GM19467 (cell line): ENCODE measurements around the gene NVL.

Experiments
- ATAC-seq: cut with Tn5 transposase; IDR thresholded peaks from one replicate; pipeline ENCODE4 v1.9.1; 2021; ENCODE audit warnings: mild to moderate bottlenecking, moderate library complexity; ENCODE audit not compliant: unreplicated experiment

The NVL gene

DNA sequence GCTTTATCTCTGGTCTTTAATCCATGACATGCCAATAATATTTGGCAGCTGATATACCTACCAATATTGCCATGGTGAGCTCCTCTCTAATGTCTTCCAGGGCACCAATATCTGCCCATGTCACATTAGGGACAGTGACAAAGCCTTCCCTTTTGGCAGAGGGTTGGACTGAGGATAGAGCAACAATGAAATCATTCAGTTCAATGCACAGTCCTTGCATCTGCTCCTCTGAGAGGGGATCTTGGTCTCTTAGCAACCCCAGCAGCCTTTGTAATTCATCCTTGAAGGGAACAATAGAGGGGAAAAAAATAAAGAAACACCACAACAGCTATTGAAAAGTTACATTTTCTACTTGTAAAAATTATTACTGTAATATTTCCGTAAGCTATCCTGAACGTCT, 42.3 kb downstream of the NVL start:
- no peak for ATAC-seq

DNA sequence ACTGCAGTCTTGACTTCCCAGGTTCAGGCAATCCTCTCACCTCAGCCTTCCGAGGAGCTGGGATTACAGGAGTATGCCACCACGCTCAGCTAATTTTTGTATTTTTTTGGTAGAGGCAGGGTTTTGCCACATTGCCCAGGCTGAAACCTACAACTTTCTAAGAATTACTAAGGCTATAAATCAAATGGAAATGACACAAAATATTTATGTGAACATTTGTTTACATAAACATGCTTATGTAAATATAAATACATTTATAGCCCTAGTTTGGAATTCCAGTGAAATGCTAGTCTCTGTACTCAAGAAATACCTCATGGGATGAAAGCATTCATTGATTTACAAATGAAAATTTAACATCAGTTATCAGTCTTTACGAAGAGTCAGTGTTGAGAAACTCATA, 47.8 kb downstream of the NVL start:
- ATAC-seq, result no peak

GRCh38 chr1:224276771-224277487, 53.0 kb downstream of the NVL start:
- ATAC-seq, result no peak

GRCh38 chr1:224274970-224275626, 54.9 kb downstream of the NVL start:
- ATAC-seq, result no peak

- no peak for ATAC-seq
These were observed 56.3 kb downstream of the NVL start for GRCh38 chr1:224273641-224274040.

- ATAC-seq, result no peak
These were observed 58.9 kb downstream of the NVL start for GRCh38 chr1:224271106-224271505.

DNA sequence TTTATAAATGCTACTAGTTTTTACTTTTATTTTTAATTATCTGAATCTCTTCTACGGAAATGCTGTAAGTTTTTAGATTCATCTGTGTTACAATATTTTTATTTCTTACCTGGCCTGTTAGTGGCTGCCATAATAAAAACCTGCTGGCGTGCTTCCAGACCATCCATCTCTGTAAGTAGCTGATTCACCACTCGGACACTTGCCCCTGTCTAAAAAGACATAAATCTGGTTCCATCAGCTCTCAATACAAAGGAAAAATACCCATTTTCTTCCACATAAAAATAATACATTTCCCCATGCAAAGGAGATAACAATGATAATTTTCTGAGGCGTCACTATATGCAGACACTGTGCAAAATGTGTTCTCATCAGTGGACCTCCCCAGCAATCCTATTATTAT, 62.0 kb downstream of the NVL start:
- no peak for ATAC-seq

DNA sequence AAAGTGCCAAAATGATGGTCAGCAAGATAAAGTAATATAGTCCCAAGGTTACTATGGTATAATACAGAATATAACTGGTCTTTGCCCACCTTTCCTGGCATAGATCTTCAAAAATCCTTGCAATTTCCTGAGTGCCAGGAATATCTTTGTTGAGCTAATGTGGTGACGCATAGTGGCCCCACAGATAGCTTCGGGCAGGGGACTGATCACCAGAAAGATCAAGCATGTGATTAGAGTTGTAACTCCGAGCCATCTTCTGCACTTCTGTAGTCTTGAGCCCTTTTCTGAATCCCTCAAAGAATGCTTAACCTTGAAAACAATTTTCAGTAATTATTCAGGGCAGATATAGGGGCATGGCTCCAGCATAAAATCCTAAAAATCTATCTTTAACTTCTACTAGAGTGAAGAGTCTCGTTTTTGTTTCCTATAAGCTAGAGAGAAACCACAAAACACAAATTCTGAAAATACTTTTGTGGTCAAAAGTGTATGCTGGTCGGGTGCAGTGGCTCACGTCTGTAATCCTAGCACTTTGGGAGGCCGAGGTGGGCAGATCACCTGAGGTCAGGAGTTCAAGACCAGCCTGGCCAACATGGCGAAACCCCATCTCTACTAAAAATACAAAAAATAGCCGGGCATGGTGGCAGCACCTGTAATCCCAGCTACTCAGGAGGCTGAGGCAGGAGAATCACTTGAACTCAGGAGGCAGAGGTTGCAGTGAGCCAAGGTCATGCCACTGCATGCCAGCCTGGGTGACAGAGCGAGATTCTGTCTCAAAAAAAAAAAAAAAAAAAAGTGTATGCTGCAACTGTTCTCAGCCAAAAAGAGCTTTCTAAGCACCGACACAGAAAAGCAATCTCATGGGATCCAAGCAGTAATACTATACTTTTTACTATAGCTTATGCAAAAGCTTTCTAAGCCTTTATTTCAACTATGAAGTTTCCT, 62.8 kb downstream of the NVL start:
- no peak for ATAC-seq

DNA sequence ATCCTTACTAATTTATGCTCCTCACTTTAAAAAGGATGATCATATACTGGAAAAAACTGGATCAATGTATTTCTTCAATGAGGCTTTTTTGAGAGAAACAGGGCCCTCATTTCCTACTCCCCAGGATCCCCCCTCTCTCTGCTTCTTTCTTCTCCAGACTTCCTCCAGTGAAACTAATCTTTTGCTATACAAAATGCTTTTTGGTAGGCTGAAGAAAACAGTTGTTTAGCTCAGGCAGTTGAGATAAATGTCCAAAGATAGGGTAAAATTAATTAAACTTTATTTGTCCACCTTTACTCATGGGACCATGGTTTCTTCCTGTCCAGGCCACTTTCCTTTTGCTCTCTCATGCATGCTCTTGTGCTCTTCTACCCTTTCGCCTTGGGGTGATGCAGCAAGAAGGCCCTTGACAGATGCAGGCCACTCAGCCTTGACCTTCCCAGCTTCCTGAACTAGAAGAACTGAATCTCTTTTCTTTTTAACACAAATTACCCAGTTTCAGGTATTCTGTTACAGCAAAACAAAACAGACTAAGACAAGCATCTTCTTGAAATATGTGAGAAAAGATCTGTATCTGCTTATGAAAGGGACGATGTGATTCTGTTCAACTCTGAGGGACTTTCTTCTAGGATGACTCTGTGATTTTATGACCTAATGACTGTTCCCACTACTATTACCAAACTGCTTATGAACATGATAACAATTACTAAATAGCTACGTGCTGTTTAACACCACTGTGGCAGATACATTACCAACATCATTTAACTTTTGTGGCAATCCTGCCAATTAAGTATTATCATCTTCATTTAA, 63.7 kb downstream of the NVL start:
- ATAC-seq, result peak; percentile 67

GRCh38 chr1:224264321-224264720, 65.7 kb downstream of the NVL start:
- no peak for ATAC-seq

DNA sequence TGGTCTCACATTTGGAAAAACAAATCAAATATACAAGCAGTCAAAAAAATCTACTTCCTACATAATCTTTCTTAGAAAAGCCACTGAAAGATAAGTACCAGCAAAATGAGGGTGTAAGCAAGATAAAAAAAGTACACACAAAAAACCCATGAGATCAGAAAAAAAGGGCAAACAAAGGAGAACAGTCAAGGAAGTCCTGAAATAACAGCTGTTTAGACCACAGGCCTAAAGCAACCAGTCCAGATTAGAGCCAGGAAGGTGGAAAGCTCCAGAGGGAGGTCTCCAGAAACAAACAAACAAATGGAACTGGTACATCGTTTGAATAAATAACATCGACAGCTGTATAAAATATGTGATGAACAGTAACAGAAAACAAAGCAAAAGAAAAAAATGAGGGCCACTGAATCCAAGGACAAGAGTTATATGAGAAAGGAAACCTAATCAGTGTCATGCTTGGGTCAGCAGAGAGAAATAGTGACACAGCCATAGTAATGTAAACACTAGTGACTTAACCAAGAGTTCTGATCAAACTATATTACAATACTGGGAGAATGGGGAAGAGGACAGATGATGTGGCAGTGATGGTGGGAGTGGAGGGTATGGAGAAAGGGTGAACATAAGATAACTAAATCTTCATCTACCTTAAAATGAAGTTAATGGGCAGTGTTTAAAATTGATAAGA, 67.5 kb downstream of the NVL start:
- ATAC-seq, result no peak

DNA sequence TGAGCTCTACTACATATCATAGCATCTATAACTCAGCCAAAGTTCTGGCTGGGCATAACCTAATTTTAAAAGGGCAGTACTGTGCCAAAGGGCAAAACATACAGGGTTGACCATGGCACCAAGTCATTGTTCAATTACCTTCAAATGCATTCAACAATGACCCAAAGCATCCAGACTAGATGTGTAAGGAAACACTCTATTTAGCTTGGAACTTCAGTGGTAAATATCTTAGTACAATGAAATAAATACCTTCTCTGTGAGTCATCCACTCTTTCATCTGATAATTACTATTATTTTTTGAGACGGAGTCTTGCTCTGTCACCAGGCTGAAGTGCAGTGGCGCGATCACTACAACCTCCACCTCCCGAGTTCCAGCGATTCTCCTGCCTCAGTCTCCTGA, 70.0 kb downstream of the NVL start:
- no peak for ATAC-seq

- no peak for ATAC-seq
These were observed 71.6 kb downstream of the NVL start for GRCh38 chr1:224258351-224258750.

- no peak for ATAC-seq
These were observed 73.3 kb downstream of the NVL start for GRCh38 chr1:224256640-224257039.

DNA sequence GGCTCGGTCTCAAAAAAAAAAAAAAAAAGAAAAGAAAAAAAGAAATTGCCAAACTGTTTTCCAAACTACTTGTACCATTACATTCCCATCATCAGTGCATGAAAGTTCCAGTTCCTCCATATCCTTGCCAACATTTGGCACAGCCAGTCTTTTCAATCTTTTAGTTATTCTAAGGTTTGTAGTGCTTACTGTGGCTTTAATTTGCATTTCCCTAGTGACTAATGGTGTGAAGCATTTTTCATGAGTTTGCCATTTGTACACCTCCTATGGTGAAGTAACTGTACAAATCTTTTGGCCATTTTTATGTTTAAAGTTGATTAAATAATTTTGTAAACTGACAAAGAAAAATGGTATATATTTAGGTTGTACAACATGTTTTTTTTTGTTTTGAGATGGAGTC, 76.3 kb downstream of the NVL start:
- ATAC-seq, result no peak

GRCh38 chr1:224252479-224252878, 77.5 kb downstream of the NVL start:
- ATAC-seq, result no peak

GRCh38 chr1:224251741-224252146, 78.2 kb downstream of the NVL start:
- no peak for ATAC-seq

DNA sequence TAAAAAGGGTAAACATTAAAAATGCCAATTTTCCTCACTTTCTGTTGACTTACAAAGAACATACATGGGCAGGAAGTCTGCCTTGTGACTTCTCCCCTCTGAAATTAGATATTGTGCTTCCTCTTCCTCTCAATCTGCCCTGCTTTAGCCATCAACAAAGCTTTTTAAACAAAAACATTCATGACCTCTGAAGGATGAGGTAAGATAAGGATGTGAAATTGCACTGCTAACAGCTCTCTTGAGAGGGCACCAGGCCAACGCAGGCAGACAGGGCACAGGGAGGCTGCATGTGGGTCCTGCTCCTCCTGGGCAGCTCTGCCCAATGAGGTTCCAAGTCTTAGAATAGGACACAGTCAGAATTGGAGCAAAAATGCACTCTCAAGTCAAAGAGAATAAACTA, 84.8 kb downstream of the NVL start:
- no peak for ATAC-seq

DNA sequence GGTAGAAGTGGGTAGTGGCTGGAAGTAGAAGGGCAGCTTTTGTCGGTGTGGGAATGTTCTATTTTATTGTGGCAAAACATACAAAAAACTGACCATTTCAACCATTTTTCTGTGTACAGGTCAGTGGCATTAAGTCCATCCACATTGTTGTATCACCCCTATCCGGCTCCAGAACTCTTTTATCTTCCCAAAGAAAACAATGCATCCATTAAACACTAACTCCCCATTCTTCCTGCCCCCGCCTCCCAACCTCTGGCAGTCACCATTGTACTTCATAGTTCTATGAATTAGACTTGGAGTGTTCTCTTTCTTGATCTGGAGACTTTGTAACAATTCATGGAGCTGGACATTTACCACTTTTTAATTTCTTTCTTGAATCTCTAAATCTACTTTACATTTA, 91.2 kb downstream of the NVL start:
- no peak for ATAC-seq

DNA sequence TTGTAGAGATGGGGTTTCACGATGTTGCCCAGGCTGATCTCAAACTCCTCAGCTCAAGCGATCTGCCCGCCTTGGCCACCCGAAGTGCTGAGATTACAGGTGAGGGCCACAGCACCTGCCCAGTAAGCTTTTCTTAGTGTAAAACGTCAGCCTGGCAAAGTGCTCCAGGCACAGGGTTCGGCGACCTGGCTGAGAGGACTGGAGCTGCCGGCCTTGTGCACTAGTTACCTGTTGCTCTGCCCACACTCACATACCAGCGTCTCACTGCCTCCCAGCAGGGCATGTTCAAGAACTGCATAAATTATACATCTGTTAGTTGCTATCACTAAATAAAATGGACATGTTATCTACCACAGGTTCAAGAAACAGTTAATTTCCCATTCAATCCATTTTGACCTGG, 91.8 kb downstream of the NVL start:
- ATAC-seq, result no peak
